Fibroblast of villous mesenchyme (primary cell): ENCODE data around the gene TRAF3. TPM values are rescaled to one million over a fixed set of nuclear protein-coding genes. Genes with fewer than 3 reads are reported as not detected.

Experiments used
- DNase-seq: peaks from one replicate; pipeline ENCODE4 v3.0.0-alpha.2; 2010; ENCODE audit warnings: low read depth
- H3K4me3 ChIP-seq: 2 replicates; pipeline ENCODE4 v1.5.1; 2011; ENCODE audit warnings: low read depth, mild to moderate bottlenecking, low read length
- total RNA-seq: library from RNA; depleted of rRNA; stranded (reverse); fragments of >200 nt; gene quantifications from 2 replicates; pipeline ENCODE4 v1.2.3, GENCODE V29; 2012
- TF ChIP-seq, protein P1 (sequence below): IDR thresholded peaks from 2 replicates; pipeline ENCODE4 v1.5.1; 2012; ENCODE audit warnings: low read depth, mild to moderate bottlenecking, low read length; ENCODE audit not compliant: insufficient read depth

Gene TRAF3
- total RNA-seq, 1 donor: 30.7 TPM

DNA sequence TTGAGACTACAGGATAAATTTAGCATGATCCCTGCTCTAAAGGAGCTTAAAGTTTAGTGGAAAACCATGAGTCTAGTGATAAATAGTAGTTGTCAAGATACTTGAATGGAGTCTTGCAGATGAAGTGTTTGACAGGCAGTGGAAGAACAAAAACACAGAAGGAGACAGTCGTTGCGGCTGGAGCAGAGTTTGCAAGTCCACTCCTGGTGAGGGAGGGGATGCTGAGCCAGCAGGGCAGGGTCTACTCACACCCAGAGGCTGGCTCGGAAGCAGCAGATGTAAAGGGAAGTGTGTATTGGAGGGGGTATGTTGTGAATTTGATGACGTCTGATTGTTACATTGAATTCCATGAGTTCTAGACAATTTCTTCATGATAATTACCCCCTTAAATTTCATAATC lies 61.3 kb downstream of the TRAF3 start:
- no peak overlapping the region for H3K4me3 ChIP-seq
- TF ChIP-seq, protein P1, sequence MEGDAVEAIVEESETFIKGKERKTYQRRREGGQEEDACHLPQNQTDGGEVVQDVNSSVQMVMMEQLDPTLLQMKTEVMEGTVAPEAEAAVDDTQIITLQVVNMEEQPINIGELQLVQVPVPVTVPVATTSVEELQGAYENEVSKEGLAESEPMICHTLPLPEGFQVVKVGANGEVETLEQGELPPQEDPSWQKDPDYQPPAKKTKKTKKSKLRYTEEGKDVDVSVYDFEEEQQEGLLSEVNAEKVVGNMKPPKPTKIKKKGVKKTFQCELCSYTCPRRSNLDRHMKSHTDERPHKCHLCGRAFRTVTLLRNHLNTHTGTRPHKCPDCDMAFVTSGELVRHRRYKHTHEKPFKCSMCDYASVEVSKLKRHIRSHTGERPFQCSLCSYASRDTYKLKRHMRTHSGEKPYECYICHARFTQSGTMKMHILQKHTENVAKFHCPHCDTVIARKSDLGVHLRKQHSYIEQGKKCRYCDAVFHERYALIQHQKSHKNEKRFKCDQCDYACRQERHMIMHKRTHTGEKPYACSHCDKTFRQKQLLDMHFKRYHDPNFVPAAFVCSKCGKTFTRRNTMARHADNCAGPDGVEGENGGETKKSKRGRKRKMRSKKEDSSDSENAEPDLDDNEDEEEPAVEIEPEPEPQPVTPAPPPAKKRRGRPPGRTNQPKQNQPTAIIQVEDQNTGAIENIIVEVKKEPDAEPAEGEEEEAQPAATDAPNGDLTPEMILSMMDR: no peak
- DNase-seq: no peak

DNA sequence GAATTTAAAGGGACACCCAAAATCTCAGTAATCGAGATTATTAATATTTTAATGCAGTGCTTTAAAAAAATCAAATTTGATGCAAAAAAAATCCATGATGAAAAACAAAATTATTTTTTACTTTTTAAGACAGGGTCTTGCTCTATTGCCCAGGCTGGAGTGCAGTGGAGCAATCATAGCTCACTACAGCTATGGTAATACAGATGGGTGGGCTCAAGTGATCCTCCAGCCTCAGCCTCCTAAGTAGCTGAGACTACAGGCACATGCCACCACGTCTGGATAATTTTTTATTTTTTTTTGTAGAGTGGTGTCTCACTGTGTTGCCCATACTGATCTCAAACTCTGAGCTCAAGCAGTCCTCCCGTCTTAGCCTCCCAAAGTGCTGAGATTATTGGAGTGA lies 62.9 kb downstream of the TRAF3 start:
- TF ChIP-seq, protein P1: no peak
- H3K4me3 ChIP-seq: no peak overlapping the region
- DNase-seq: no peak

DNA sequence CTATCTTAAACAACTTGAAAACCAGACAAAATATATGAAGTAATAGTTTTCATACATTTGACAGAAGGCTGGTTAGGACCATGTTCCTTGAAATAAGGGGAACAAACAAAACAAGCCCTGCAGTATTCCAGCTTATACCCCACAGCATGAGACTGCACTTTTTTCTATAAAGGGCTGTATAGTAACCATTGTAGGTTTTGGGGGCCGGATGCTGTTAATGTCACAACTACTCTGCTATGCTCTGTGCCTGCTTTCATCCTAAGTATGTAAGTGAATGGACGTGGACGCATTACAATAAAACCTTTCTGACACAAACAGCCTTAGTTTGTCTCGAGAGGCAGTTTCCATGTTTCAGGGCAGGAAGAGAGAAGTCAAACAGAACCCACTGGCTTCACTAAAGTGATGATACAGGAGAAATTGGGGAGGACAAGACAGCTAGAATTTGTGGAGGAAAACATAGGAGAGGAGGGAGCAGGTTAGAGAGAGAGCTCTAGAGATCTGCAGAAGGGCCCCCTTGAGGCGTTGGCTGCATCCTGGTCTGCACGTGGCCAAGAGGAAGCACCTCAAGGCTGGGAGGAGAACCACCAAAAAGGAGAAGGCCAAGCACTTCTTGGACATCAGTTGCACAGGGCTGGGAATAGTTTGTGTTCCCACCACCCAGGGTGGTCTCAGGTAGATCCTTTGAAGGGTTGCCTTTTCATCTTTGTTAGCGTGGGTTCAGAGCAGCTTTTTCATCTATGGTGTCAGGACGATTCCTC lies 63.7 kb downstream of the TRAF3 start:
- no peak overlapping the region for H3K4me3 ChIP-seq
- no peak for DNase-seq
- TF ChIP-seq, protein P1: no peak

DNA sequence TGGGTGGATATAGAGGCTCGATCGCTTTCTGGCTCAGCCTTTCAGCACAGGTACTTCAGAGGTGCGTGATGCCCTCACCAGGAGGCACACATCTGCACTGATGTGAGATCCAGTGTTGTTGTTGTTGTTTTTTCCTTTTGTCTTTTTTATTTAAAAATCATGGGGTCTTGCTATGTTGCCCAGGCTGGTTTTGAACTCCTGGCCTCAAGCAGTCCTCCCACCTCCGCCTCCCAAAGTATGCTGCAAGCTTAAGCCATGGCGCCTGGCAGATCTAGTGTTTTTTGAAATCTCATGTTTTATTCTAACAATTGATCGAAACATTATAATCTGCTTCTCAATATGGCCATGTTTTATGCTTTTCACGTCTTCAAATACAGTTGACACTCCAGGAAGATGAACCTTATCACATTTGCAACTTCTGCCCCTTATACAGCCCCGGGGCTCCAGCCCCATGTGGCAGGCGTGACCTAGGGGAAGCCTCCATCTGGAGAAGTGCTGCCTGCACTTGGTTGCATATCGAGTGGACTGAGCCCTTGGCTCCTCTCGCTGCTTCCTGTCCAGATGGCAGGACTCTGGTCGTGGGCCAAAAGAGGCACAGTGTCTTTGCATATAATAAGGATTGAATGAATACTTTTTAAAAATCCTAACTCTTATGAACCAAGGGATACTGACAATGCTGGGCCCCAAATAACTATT lies 71.7 kb downstream of the TRAF3 start:
- DNase-seq: peak; percentile 60
- no peak overlapping the region for H3K4me3 ChIP-seq
- TF ChIP-seq, protein P1: no peak

DNA sequence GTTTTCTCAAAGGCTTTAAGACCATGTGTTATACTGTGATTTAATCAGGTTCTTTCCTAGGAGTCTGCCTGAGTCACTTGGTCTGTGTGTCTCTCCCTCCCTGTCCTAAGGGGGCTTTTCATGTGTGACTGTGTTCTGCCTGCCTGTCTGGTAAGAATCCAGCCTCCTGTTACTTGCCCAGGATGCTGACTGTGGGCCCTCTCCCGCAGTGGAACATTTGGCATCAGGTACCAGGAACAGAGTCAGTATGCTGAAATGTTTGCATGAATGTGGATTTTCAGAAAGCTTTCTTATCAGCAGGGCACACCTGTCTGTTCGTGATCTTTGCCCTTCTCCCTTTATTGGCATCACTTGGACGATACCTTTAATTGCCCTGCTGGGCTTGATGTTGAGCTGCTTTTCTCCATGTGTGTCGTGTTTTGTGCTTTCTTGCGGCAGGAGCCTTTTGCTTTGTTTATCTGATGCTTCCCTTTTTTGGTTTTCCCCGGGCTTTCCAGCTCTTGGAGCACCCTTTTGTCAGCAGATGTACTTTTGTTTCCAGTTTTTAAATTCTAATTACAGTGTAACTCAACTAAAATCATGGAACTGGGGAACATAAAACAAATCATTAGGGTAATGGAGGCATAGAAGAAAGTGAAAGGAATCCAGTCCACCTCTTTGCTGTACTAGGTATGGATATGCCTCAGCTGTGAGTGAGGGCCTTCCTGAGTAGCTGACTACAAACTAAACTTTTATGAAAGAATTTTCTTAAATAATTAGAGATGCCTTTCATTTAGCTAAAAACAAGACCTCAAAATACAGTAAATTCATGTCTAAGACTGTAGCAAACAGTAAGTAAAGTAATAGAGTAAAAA lies 72.5 kb downstream of the TRAF3 start:
- peak overlapping the region; percentile 24 for H3K4me3 ChIP-seq
- DNase-seq: peak; percentile 32
- TF ChIP-seq, protein P1: no peak

DNA sequence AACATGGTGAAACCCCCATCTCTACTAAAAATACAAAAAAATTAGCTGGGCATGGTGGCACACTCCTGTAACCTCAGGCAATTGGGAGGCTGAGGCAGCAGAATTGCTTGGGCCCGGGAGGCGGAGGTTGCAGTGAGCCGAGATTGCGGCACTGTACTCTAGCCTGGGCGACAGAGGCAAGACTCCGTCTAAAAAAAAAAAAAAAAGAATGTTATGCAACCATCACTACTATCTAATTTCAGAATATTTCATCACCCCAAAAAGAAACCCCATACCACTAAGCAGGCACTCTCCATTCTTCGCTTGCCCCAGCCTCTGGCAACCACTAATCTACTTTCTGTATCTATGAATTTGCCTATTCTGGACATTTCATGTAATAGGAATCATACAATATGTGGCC lies 76.4 kb downstream of the TRAF3 start:
- no peak for DNase-seq
- TF ChIP-seq, protein P1: no peak
- no peak overlapping the region for H3K4me3 ChIP-seq
